Measurements from ENCODE around the gene NUDT8.

DNA sequence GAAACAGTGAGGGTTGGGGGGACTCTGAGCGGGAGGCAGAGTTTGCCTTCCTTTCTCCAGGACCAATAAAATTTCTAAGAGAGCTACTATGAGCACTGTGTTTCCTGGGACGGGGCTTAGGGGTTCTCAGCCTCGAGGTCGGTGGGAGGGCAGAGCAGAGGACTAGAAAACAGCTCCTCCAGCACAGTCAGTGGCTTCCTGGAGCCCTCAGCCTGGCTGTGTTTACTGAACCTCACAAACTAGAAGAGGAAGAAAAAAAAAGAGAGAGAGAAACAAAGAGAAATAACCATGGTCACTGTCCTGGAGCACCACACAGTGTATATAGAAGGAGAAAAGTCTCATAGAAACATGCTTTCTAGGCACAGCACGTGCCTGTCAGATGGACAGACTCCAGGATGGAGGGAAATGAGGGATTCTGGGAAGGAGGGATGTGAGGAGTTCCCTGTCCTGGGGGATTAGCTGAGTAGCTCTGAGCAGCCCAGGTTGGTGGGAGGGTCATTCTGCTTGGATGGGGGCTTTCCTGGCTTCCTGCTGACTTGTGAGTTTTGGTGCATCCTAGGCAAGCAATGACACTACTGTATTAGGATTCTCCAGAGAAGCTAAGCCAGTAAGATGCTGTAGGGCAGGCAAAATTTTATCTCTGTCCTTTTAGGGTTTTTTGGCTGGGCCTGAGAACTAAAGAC is 43.0 kb downstream of the NUDT8 start:
- TF ChIP-seq, protein P1, sequence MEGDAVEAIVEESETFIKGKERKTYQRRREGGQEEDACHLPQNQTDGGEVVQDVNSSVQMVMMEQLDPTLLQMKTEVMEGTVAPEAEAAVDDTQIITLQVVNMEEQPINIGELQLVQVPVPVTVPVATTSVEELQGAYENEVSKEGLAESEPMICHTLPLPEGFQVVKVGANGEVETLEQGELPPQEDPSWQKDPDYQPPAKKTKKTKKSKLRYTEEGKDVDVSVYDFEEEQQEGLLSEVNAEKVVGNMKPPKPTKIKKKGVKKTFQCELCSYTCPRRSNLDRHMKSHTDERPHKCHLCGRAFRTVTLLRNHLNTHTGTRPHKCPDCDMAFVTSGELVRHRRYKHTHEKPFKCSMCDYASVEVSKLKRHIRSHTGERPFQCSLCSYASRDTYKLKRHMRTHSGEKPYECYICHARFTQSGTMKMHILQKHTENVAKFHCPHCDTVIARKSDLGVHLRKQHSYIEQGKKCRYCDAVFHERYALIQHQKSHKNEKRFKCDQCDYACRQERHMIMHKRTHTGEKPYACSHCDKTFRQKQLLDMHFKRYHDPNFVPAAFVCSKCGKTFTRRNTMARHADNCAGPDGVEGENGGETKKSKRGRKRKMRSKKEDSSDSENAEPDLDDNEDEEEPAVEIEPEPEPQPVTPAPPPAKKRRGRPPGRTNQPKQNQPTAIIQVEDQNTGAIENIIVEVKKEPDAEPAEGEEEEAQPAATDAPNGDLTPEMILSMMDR (IDR thresholded peaks at IDR 0.05) = no peak
- no peak for TF ChIP-seq POLR2A (IDR thresholded peaks at IDR 0.05)
